PC-3 (cell line): Measurements from ENCODE around the gene SF3A1. TPM values are rescaled to one million over a fixed set of nuclear protein-coding genes. Genes with fewer than 3 reads are reported as not detected.

ENCODE experiments used
- ATAC-seq: fragments of 200-7000 bp; cut with Tn5 transposase; 2 replicates; pipeline ENCODE4 v1.9.1; 2020; ENCODE audit warnings: mild to moderate bottlenecking, moderate library complexity
- BruUV-seq: library from RNA; stranded (reverse); fragments of 400-500 nt; replicated peaks from 2 replicates; lab custom pipeline; 2021; lab: Mats Ljungman, UMichigan
- CTCF ChIA-PET: fragments of 300-600 bp; sonication (Branson Sonifier 250); formaldehyde crosslinking; loops from one replicate; lab custom pipeline; 2022; ENCODE audit warnings: antibody characterized with exemption; lab: Charles Lee
- POLR2A ChIA-PET: fragments of 300-600 bp; sonication (Branson Sonifier 250); formaldehyde crosslinking; loops from one replicate; lab custom pipeline; 2022; ENCODE audit warnings: antibody characterized with exemption; ENCODE audit not compliant: unreplicated experiment; lab: Charles Lee
- DNase-seq: peaks from one replicate; pipeline ENCODE4 v3.0.0-alpha.2; 2015
- H2AFZ ChIP-seq: fragments of 300-600 bp; sonication (generic); 2 replicates; pipeline ENCODE4 v1.6.0; 2016; ENCODE audit warnings: antibody characterized with exemption, low read length
- H3F3A ChIP-seq: fragments of 300-600 bp; sonication (generic); one replicate; pipeline ENCODE4 v1.6.0; 2017; ENCODE audit warnings: antibody characterized with exemption, low read length, control low read depth, mild to moderate bottlenecking; ENCODE audit not compliant: unreplicated experiment
- H3K27ac ChIP-seq: fragments of 300-600 bp; sonication (generic); 2 replicates; pipeline ENCODE4 v1.5.1; 2016; ENCODE audit warnings: mild to moderate bottlenecking, low read length
- H3K27me3 ChIP-seq: fragments of 300-600 bp; sonication (generic); 2 replicates; pipeline ENCODE4 v1.6.1; 2016; ENCODE audit warnings: low read length, mixed read lengths
- H3K36me3 ChIP-seq: fragments of 300-600 bp; sonication (generic); 2 replicates; pipeline ENCODE4 v1.6.1; 2016; ENCODE audit warnings: low read depth, mixed run types, low read length, mixed read lengths
- H3K4me1 ChIP-seq: fragments of 300-600 bp; sonication (generic); 2 replicates; pipeline ENCODE4 v1.5.1; 2016; ENCODE audit warnings: low read length; ENCODE audit not compliant: insufficient read depth
- H3K4me2 ChIP-seq: fragments of 300-600 bp; sonication (generic); 2 replicates; pipeline ENCODE4 v1.6.0; 2016; ENCODE audit warnings: low read length
- H3K4me3 ChIP-seq: fragments of 300-600 bp; sonication (generic); 2 replicates; pipeline ENCODE4 v1.5.1; 2016; ENCODE audit warnings: mild to moderate bottlenecking, low read length, mixed read lengths
- H3K79me2 ChIP-seq: fragments of 300-600 bp; sonication (generic); 2 replicates; pipeline ENCODE4 v1.6.1; 2017; ENCODE audit warnings: low read length, mixed read lengths
- H3K9ac ChIP-seq: fragments of 300-600 bp; sonication (generic); 2 replicates; pipeline ENCODE4 v1.6.0; 2016; ENCODE audit warnings: mild to moderate bottlenecking, low read length
- H3K9me2 ChIP-seq: fragments of 300-600 bp; sonication (generic); replicated peaks from 2 replicates; pipeline ENCODE4 v1.6.1; 2016; ENCODE audit warnings: mixed run types, low read length, mixed read lengths
- H3K9me3 ChIP-seq: fragments of 300-600 bp; sonication (generic); 2 replicates; pipeline ENCODE4 v1.6.1; 2016; ENCODE audit warnings: low read length, mixed read lengths
- H4K20me1 ChIP-seq: fragments of 300-600 bp; sonication (generic); 2 replicates; pipeline ENCODE4 v1.6.1; 2016; ENCODE audit warnings: low read length, mixed read lengths
- CTCF ChIP-seq: fragments of 300-600 bp; sonication (generic); conservative IDR thresholded peaks from 2 replicates; pipeline ENCODE4 v1.5.1; 2017; ENCODE audit warnings: antibody characterized with exemption, low read depth, mild to moderate bottlenecking, low read length
- EZH2 ChIP-seq: fragments of 300-600 bp; sonication (generic); IDR thresholded peaks from one replicate; pipeline ENCODE4 v1.6.1; 2017; ENCODE audit warnings: antibody characterized with exemption, mild to moderate bottlenecking, low read length; ENCODE audit not compliant: unreplicated experiment
- EZH2phosphoT487 ChIP-seq: fragments of 300-600 bp; sonication (generic); IDR thresholded peaks from 2 replicates; pipeline ENCODE4 v1.6.1; 2018; ENCODE audit warnings: mild to moderate bottlenecking, antibody characterized with exemption, low read length, borderline replicate concordance
- intact Hi-C: fragments of 100-400 bp; cut with micrococcal nuclease; formaldehyde crosslinking; loops from 2 replicates; pipeline ENCODE4 v1.9.0; 2023
- total RNA-seq: library from RNA; depleted of rRNA; stranded (reverse); fragments of >200 nt; gene quantifications from 2 replicates; pipeline ENCODE4 v1.2.3, GENCODE V29; 2014

SF3A1 gene
- total RNA-seq, 1 experiment from 2014 or later, result 59.2 TPM

- Histone ChIP-seq H3K27ac (peak overlapping the region; percentile 17; the same call in 1 of the 2 replicates), H2AFZ (no peak overlapping the region), H3K27me3 (no peaks in the 10 kb centered on the region), H3K79me2 (0 out of 2 replicates have a peak, but pooled peaks cover 3% of the 10 kb centered on the region), H3K4me2 (no peak overlapping the region), H3K4me1 (peaks cover 25% of the 10 kb centered on the region), H3K9ac (no peak overlapping the region; the same call in 1 of the 2 replicates), H3K36me3 (no peaks in the 10 kb centered on the region), H3K9me3 (no peaks in the 10 kb centered on the region), H3F3A (no peaks in the 10 kb centered on the region), H3K9me2 (no peaks in the 10 kb centered on the region), H4K20me1 (no peaks in the 10 kb centered on the region), H3K4me3 (no peak overlapping the region)
- peak; percentile 66 for DNase-seq
- ChIA-PET CTCF (interaction anchor here (0.6 to 2.2 kb wide), 6 partner anchors 40 to 179 kb away, joined by 3 to 33 read pairs (median 6); partner anchors contain the start of genes RNF215, SEC14L2 and TBC1D10A), POLR2A (interaction anchor here (0.6 to 1.0 kb wide), 2 partner anchors 9 to 40 kb away, joined by 3 to 6 read pairs; partner anchors contain the start of gene TBC1D10A)
- no peak for TF ChIP-seq EZH2phosphoT487
- TF ChIP-seq EZH2, result no peak
- peak; percentile 85 for TF ChIP-seq CTCF
- ATAC-seq, result no peak
- no TSS peak for BruUV-seq
- intact Hi-C loops, result loop anchor here (5.0 kb wide), 1 partner anchor 40 kb away; the partner anchor contains the start of gene TBC1D10A
Measured at GRCh38 chr22:30286813-30287647, 69.7 kb downstream of the SF3A1 start.

- no peak overlapping the region; the same call in 1 of the 2 replicates for H3K9ac ChIP-seq
- TF ChIP-seq EZH2, result no peak
- TF ChIP-seq EZH2phosphoT487, result no peak
- TF ChIP-seq CTCF, result no peak
- DNase-seq (no peak), ATAC-seq (no peak)
- H3K4me1 ChIP-seq, result peaks cover 23% of the 10 kb centered on the region
- POLR2A ChIA-PET, result no interaction called here
- no peak overlapping the region for H3K4me3 ChIP-seq
- H3K4me2 ChIP-seq, result no peak overlapping the region
- intact Hi-C loops, result loop anchor here (5.0 kb wide), 1 partner anchor 41 kb away; the partner anchor contains the start of gene TBC1D10A
- H3K79me2 ChIP-seq, result 0 out of 2 replicates have a peak, but pooled peaks cover 3% of the 10 kb centered on the region
- no peaks in the 10 kb centered on the region for H3K27me3 ChIP-seq
- H3K9me3 ChIP-seq, result no peaks in the 10 kb centered on the region
- no peaks in the 10 kb centered on the region for H3K9me2 ChIP-seq
- BruUV-seq, result no TSS peak
- CTCF ChIA-PET, result no interaction called here
- no peaks in the 10 kb centered on the region for H3K36me3 ChIP-seq
- H3K27ac ChIP-seq, result peak overlapping the region; percentile 17; the same call in 1 of the 2 replicates
- no peaks in the 10 kb centered on the region for H4K20me1 ChIP-seq
- no peaks in the 10 kb centered on the region for H3F3A ChIP-seq
- no peak overlapping the region for H2AFZ ChIP-seq
Measured at GRCh38 chr22:30286331-30286730, 70.4 kb downstream of the SF3A1 start.
